ENCODE results near the gene PICALM.

The PICALM gene

GRCh38 chr11:86068951-86069407 is at the start of gene PICALM:
Gene PICALM, minus strand, starts transcription at chr11:86069084. Its CDS starts 304 bp downstream, at chr11:86068780.
- TF ChIP-seq CTCF (IDR thresholded peaks at IDR 0.05; ENCODE audit: control insufficient read depth, extremely low read depth, insufficient read depth), result no peak
- peak; percentile 91 for DNase-seq (ENCODE audit: low read depth)
- H3K4me3 ChIP-seq (ENCODE audit: low read depth, low read length), result peak within 1 kb of the TSS; percentile 94

- DNase-seq (ENCODE audit: low read depth), result no peak
- H3K4me3 ChIP-seq (ENCODE audit: low read depth, low read length), result no peak overlapping the region
- no peak for TF ChIP-seq CTCF (IDR thresholded peaks at IDR 0.05; ENCODE audit: control insufficient read depth, extremely low read depth, insufficient read depth)
Measured at GRCh38 chr11:86118253-86118652, 49.4 kb upstream of the PICALM start.

- no peak for TF ChIP-seq CTCF (IDR thresholded peaks at IDR 0.05; ENCODE audit: control insufficient read depth, extremely low read depth, insufficient read depth)
- H3K4me3 ChIP-seq (ENCODE audit: low read depth, low read length), result no peak overlapping the region
- no peak for DNase-seq (ENCODE audit: low read depth)
Measured at GRCh38 chr11:86117712-86118063, 48.8 kb upstream of the PICALM start.

- DNase-seq (ENCODE audit: low read depth), result no peak
- TF ChIP-seq CTCF (IDR thresholded peaks at IDR 0.05; ENCODE audit: control insufficient read depth, extremely low read depth, insufficient read depth), result no peak
- H3K4me3 ChIP-seq (ENCODE audit: low read depth, low read length), result no peak overlapping the region
Measured at GRCh38 chr11:86117001-86117711, 48.3 kb upstream of the PICALM start.

- no peak for DNase-seq (ENCODE audit: low read depth)
- no peak overlapping the region for H3K4me3 ChIP-seq (ENCODE audit: low read depth, low read length)
Measured at GRCh38 chr11:86116386-86116726, 47.5 kb upstream of the PICALM start.

GRCh38 chr11:86115542-86116385 is 46.9 kb upstream of the PICALM start:
- DNase-seq (ENCODE audit: low read depth), result no peak
- H3K4me3 ChIP-seq (ENCODE audit: low read depth, low read length), result no peak overlapping the region
- TF ChIP-seq CTCF (IDR thresholded peaks at IDR 0.05; ENCODE audit: control insufficient read depth, extremely low read depth, insufficient read depth), result no peak

More at GRCh38 chr11:86116386-86116726, 47.5 kb upstream of the PICALM start:
- TF ChIP-seq CTCF (IDR thresholded peaks at IDR 0.05; ENCODE audit: control insufficient read depth, extremely low read depth, insufficient read depth), result no peak

Data from LNCaP clone FGC (cell line).